HG03457 (cell line): ENCODE data around the gene PLD3.
A peak's percentile ranks its signal among the peaks of the same experiment; 100 is the strongest.

Experiments used
- ATAC-seq: cut with Tn5 transposase; IDR thresholded peaks from one replicate; pipeline ENCODE4 v1.9.1; 2021; ENCODE audit warnings: moderate number of reproducible peaks; ENCODE audit not compliant: unreplicated experiment

PLD3 gene, protein sequence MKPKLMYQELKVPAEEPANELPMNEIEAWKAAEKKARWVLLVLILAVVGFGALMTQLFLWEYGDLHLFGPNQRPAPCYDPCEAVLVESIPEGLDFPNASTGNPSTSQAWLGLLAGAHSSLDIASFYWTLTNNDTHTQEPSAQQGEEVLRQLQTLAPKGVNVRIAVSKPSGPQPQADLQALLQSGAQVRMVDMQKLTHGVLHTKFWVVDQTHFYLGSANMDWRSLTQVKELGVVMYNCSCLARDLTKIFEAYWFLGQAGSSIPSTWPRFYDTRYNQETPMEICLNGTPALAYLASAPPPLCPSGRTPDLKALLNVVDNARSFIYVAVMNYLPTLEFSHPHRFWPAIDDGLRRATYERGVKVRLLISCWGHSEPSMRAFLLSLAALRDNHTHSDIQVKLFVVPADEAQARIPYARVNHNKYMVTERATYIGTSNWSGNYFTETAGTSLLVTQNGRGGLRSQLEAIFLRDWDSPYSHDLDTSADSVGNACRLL

DNA sequence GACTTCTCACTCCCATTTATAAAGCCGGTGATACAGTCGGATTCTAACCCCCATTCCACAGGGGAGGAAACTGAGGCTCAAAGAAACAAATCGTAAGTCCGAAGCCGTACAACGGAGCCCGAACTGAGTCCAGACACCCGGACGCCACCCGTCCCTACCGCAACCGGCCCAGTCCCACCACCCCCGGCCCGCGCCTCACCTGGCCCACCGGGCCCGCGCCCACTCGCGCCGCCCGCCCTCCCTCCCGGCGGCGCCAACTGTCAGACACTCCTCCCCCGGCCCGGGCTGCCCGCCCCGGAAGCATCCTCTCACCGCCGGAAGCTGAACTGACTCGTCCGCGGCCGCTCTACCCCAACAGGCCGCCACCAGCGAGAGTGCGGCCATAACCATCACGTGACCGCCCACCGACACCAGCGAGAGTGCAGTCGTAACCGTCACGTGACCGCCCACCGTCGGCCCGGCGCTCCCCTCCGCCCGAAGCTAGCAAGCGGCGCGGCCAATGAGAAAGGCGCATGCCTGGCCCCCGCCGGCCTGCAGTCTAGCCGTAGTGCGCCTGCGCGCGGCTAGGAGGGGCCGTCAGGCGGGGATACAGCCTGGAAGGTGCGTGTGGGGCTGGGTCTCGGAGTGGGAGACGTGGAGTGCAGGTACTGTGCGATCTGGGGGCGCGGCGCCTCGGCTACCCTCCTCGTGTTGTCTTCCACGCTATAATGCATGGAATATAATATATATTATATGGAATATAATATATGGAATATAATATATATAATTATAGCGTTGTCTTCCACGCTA, at the start of gene PLD3, which contains the start of gene C19orf47:
PLD3 (plus strand) TSS at position 571 of the 789 bp plus-strand sequence. CDS start 17,789 bp downstream, outside the sequence.
C19orf47 (minus strand) TSS at position 273 of the 789 bp plus-strand sequence. CDS start 6,540 bp downstream, outside the sequence.
- ATAC-seq = peak; percentile 86

DNA sequence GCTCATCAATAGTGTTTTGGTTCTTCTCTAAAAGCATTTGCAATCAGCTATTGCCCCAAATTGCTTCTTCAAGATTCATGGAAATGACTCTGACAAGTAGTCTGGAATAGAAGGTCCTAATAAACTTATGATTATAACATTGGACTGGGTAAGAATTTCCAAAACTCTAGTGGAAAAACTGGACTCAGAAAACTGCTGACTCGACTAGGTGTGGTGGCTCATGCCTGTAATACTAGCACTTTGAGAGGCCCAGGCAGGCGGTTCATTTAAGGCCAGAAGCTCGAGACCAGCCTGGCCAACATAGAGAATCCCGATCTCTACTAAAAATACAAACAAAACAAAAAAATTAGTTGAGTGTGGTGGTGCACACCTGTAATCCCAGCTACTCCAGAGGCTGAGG, 47.8 kb upstream of the PLD3 start:
- no peak for ATAC-seq

DNA sequence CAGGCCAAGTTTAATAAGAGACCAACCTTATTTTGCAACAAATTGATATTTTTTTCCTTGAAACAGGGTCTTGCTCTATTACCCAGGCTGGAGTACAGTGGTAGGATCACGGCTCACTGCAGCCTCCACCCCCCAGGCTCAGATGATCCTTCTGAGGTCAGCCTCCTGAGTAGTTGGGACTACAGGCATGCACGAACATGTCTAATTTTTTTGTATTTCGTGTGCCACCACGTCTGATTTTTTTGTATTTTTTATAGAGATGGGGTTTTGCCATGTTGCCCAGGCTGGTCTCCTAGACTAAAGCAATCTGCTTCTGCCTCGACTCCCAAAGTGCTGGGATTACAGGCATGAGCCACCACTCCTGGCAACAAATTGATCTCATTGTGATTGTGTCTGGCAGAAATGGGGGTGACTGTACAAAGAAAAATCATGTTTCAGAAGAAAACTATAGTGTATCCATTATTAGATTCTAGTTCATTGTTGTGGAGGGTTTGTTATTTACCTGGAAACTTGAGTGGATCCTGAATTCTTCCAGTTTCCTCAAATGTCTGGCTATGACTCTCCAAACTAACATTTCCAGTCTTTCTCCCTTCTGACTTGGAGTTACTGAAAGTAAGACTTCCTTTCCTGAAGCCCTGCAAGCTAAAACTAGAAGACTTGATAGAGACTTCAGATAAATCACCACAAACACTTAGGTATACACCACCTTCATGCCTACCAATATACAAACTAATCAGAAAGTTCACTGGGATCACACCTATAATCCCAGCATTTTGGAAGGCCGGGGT, 46.1 kb upstream of the PLD3 start:
- ATAC-seq = no peak

DNA sequence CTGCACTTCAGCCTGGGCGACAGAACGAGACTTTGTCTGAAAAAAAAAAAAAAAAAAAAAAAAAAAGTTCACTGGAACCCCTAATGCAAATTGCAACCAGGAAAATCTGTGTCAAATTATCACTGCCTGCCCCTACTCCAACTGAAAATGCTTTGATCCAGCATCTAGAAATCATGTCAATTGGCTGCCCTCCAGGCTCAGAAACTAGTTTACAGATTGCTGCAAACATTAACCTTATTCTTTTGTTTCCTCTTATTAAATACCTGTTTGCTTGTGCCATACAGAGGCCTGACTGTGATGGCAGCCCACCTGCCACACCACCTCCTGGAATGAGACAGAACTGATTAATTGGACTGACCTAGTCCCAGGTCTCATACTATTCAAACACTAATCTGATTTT, 44.7 kb upstream of the PLD3 start:
- ATAC-seq = no peak

DNA sequence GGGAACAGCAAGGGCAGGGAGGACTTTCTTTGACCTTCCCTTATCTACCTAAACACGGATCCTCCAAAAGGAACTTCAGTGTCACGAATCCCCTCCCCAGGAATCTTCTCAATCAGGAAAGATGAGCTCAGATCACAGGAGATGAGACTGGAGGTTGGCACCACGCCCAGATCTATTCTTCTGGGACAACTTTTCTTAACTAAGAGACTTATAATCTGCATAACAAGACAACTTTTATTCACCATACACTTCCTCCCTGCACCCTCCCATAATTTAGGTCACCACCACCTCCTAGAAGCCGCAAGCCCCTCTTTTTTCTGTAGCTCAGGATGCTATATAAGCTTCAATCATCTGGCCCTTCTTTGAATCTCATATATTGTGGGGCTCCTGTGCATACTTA, 44.2 kb upstream of the PLD3 start:
- no peak for ATAC-seq

DNA sequence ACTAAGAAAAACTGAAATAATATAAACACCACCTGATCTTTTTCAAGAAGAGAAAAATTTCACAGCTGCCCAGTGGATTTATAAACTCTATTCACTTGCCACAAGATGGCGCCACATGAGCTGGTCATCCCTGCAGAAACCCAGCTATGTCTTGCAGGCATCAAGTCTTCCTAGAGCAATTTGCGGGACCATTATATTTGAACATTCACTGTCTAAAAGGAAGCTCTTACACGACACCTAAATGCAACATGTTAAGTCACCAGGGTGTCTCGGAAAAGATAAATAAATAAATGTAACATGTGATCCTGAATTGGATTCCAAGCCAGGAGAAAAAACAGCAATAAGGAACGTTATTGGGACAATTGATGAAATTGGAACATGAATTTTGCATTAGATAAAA, 43.1 kb upstream of the PLD3 start:
- ATAC-seq = no peak

DNA sequence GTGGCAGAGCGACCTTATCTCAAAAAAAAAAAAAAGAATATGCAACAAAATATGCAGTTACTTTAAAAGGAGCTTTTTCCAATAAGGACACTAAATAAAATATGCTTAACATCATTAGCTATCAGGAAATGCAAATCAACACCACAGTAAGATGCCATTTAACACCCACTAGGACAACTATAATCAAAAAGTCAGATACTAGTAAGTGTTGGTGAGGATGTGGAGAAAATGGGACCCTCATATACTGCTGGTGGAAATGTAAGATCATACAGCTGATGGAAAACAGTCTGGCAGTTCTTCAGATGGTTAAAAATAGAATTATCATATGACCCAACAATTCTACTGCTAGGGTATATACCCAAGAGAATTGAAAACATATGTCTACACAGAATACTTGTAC, 38.8 kb upstream of the PLD3 start:
- ATAC-seq = no peak

DNA sequence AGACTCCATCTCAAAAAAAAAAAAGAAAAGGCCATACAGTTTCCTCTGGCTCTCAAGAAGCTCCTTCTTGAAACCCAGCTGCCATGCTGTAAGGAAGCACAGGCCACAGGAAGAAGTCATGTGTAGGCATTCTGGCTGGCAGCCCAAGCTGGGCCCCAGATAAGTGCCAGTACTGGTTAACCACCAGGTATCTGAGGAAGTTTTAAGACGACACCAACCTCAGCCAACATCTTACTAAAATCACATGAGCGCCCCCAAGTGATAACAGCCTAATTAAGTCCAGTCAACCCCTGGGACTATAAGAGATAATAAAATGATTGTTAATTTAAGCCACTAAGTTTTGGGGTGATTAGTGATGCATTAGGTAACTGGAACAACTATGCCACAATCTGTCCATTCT, 36.0 kb upstream of the PLD3 start:
- ATAC-seq = no peak

DNA sequence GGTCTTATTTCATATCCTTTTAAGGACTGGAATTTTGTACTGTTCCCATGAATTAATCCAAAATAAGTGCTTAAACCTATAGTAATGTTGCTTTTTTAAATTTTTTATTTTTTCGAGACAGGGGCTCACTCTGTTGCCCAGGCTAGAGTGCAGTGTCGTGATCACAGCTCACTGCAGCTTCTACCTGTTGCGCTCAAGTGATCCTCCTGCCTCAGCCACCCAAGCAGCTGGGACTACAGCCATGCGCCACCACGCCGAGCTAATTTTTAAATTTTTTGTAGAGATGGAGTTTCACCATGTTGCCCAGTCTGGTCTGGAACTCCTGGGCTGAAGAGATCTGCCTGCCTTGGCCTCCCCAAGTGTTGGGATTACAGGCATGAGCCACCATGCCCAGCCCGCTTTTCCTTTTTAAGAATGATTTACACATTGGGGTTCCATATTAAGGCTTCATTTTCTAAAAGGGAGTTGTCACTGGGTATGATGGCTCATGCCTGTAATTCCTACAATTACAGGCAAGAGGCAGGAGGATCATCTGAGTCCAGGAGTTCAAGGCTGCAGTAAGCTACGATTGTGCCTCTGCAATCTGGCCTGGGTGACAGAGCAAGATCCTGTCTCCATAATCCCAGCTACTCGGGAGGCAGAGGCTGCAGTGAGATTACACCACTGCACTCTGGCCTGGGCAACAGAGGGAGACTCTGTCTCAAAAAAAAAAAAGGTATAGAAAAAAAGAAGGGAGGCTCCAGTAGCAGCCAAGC, 35.1 kb upstream of the PLD3 start:
- ATAC-seq = no peak

DNA sequence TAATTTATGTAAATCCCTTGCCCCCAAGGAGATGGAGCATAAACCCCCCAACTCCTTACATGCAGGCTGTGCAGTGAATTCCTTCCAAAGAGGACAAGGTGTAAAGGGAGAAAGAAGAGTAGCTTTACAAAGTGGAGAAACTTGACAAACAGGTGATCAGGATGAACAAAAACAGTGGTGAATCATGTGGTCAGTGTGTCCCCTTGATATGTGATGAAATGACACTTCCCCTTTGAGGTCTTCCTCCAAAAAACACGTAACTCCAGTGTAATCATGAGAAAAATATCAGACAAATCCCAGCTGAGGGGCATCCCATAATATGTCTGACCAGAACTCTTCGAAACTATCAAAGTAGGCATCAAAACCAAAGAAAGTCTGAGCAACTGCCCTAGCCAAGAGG, 33.8 kb upstream of the PLD3 start:
- no peak for ATAC-seq

DNA sequence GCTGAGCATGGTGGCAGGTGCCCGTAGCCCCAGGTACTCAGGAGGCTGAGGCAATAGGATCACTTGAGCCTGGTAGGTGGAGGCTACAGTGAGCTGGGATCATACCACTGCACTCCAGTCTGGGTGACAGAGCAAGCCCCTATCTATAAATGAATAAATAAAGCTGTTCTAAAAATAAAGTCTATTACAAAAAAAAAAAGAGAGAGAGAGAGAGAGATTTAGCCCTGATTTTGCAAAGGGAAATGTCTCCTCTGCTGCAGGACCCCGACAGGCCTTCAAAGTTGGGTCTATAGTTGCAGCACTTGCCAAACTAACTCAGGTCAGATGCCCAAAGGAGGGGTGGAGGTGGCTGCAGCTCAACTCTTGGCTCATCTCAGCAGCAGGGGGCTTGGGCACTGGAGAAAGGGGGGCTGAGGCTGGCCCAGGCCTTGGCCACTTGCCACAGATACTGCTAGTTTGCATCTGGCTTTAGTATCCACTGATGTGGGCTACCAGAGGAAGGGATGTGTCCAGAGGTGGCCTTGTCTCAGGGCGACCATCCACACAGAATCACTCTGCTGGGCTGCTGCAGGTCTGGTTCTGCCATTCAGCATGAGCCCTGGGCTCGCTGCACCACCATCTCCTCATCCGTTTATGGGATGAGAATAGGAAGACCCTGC, 32.6 kb upstream of the PLD3 start:
- ATAC-seq = no peak

DNA sequence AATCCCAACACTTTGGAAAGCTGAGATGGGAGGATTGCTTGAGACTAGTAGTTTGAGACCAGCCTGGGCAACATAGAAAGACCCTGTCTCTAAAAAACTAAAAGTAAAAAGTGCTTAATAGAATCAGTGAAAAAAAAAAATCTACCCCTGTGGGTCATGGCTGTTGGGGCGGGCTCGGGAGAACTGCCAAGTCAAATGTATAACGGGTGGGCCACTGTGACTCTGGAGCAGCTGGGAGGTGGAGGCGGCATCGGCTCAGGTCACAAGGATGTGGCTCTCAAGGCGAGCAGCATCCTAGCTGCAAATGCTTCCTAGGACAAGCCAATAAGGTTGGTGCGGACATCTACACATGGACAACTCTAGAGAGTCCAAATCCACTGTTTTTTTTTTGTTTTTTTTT, 31.2 kb upstream of the PLD3 start:
- ATAC-seq = no peak

DNA sequence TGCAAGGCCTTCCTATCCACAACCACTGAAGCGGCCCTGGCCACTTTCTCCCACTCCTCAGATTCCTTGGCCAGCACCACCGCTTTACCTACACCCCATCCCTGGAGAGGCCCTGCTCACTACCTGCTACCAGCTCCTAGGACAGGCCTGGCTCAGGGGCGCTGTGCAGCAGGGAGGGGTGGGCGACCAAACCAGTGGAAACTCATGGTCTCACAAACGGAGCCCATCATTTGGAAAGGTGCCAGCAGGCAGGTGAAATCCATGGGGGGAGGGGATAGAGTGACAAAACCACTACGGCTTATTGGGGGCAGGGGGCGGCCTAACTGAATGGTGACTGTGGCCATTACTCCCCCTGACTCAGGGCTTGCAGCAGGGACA, 27.9 kb upstream of the PLD3 start:
- no peak for ATAC-seq

DNA sequence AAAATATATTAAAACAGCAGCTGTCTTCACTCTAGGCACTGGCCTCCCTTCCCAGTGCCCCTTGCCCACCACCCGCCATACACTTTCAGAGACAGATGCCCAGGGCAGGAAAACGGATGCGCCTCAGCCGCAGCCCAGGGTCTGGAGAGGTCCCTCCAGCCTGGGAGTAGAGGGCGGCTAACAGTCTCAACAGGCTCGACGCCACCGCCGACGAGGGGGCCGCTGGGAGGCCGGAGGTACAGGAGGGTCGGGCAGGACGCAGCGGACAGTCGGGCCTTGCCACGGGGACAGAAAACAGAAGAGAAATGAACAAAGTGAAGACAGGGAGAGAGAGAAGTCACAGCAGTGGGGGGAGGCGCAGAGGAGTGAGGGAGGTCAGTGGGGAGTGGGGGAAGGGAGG, 27.4 kb upstream of the PLD3 start:
- ATAC-seq = no peak

DNA sequence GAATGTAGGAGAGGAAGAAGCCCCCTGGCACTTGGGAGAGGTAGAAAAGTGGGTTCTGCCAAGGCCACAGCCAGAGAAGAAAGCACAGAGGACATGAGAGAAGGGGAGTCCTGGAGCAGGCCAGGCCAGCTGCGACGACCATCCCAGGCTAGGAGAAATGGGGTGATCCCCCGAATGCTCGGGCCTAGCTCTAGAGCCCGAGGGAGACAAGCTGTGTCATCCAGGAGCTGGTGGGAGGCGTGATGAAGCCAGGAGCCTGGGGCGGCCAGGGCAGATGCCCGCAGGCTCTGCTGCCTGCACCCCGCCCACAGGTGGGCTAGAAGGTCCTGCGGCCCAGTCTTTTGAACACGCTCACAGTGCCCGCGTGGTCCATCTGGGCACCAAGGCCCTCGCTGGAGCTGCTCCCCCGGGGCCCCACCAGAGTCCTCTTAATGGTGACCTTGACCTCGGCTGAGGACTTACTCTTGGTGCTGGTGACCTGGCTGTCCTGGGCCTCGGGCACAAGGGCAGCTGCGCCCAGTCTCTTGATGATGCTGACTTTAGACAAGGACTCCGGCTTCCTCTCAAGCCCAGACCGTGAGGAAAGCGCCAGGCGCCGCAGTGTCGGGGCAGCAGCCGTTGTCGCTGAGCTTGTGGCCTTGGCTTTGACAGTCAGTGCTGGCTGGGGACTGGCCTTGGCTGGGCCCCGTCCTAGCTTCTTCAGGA, 26.8 kb upstream of the PLD3 start:
- ATAC-seq = no peak

DNA sequence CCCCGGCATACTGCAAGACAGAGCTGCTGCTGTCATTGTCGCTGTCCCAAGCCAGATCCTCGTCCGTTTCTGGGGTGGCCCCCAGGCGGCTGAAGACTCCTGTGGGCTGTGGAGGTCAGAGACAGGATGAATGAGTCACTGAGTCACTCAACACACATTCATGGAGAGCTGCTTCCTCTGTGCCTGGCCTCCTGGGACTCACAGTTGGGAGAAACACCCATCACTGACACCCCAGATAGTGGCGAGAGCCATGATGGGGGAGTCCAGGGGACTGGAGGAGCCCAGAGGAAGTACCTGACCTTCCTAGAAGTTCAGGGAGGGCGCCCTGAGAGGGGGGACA, 26.3 kb upstream of the PLD3 start:
- ATAC-seq = no peak

DNA sequence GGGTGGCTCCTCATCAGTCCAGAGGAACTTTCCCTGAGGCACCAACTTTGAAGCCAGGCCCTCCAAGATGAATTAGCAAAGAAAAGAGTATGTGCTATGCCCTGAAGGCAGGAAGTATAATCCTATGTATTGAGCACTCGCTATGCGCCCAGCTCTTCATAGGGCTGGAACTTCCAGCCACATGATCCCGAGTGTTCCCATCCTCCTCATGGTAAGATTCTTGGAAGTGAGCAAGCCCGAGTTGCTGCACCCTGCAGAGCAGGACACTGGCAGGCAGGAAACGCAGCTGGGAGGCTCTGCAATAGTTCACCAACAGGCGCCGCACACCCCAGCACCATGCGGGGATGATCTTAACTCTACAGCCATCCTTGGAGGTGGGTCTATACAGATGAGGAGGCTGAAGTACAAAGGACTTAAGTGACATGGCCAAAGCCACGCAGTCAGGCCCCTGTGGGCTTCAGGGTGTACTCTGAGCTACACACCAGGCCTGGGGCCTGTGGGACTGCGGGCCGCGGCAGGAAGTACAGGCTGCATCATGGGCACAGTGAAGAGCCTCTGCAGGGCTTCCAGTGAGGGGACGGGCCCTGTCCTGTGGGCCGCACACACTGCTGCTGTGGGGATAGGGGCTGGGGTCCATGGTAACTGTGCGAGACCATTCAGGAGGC, 25.4 kb upstream of the PLD3 start:
- ATAC-seq = no peak

DNA sequence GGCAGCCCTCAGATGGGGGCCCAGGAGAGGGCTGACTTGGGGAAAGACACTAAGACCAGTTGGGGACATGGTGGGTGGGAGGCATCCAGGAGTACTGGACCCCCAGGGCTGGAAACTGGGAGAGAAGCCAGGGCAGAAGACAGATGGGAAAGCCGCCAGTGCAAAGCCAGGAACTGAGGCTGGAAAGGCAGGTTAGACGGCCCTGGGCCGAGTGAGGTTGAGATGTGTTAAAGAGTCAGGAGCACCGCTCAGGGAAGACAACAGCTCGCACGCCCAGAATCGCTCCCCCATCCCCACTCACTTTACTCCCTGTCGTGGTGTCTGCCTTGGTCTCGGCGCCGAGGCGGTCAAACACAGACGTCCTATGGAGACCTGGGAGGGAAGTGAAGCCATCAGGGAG, 24.8 kb upstream of the PLD3 start:
- ATAC-seq = no peak

DNA sequence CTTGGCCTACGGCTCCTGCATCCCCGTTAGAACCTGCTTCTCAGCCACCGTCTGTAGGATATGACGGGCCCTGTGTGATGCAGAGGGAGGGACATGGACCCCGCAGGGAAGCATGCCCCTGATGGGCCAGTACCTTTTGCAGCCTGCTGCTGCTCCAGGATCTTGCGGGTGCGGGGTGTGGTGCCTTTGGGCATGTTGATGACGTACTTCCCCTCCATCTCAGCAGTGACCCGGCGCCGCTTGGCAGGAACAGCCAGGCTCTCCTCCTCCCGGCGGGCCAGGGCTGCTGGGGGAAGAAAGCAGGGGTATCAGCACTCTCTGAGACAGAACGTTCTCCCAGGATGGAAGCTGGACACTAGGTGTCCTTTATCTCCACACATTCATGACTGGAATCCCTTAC, 22.3 kb upstream of the PLD3 start:
- ATAC-seq = no peak
